K562 (cell line): ENCODE results near the gene BMS1. TPM values are rescaled to one million over a fixed set of nuclear protein-coding genes. Genes with fewer than 3 reads are reported as not detected.

ENCODE experiments used
- ATAC-seq: fragments of 200-7000 bp; cut with Tn5 transposase; 3 replicates; pipeline ENCODE4 v1.9.1; 2020; ENCODE audit warnings: moderate library complexity
- BruUV-seq: library from RNA; stranded (reverse); fragments of 400-500 nt; replicated peaks from 2 replicates; lab custom pipeline; 2021; lab: Mats Ljungman, UMichigan
- CTCF ChIA-PET: fragments of 300-600 bp; formaldehyde crosslinking; extraction: SDS; loops from one replicate; lab custom pipeline; 2021; ENCODE audit warnings: low intra/inter-chr PET ratio; lab: Yijun Ruan, JAX
- POLR2A ChIA-PET: fragments of 300-600, 350-650 bp; sonication (Branson Sonifier 250); formaldehyde crosslinking; extraction: SDS; loops from one replicate; lab custom pipeline; 2021; ENCODE audit warnings: antibody characterized with exemption, inconsistent platforms; lab: Yijun Ruan, JAX
- DNase-seq, 4 experiments: peaks; one replicate each; pipeline versions ENCODE4 v3.0.0 to v3.0.0-alpha.2; 2011 to 2018; ENCODE audit warnings: low spot score in 3 of 4, mixed read lengths in 3 of 4; ENCODE audit errors: extremely low read depth in 1 of 4
- FAIRE-seq: peaks from 2 replicates; lab custom pipeline; 2011; peaks lifted over from hg19 to GRCh38; lab: Jason Lieb, UNC
- H2AFZ ChIP-seq: 2 replicates; pipeline ENCODE4 v1.6.0; 2011; ENCODE audit warnings: low read depth, low read length, control low read depth, inconsistent platforms
- H3K27ac ChIP-seq: fragments of 200-600 bp; 3 replicates; pipeline ENCODE4 v1.8.0; 2011; ENCODE audit warnings: low read depth, mild to moderate bottlenecking, control low read depth, inconsistent platforms, low read length, moderate library complexity, mixed read lengths; ENCODE audit errors: extremely low read depth
- H3K27me3 ChIP-seq, 2 experiments: fragments of 300-600 bp in 1 of 2; 2 replicates in 1 of 2; 3 replicates in 1 of 2; pipeline versions ENCODE4 v1.6.0 to v1.8.0; 2011; ENCODE audit warnings: inconsistent platforms in 2 of 2, low read length in 2 of 2, mild to moderate bottlenecking in 1 of 2, mixed read lengths in 1 of 2, moderate library complexity in 1 of 2; ENCODE audit not compliant: control insufficient read depth in 2 of 2, insufficient read depth in 2 of 2
- H3K36me3 ChIP-seq: fragments of 300-600 bp; 3 replicates; pipeline ENCODE4 v1.8.0; 2011; ENCODE audit warnings: mild to moderate bottlenecking, low read length, inconsistent platforms; ENCODE audit not compliant: control insufficient read depth, insufficient read depth
- H3K4me1 ChIP-seq, 2 experiments: fragments of 200-600 bp in 1 of 2; replicated peaks in 1 of 2; 2 replicates in 1 of 2; 3 replicates in 1 of 2; pipeline versions ENCODE4 v1.5.1 to v1.8.0; 2011; ENCODE audit warnings: inconsistent platforms in 2 of 2, low read length in 2 of 2, mild to moderate bottlenecking in 1 of 2, mixed read lengths in 1 of 2, moderate library complexity in 1 of 2; ENCODE audit not compliant: control insufficient read depth in 2 of 2, insufficient read depth in 2 of 2
- H3K4me2 ChIP-seq: 2 replicates; pipeline ENCODE4 v1.6.1; 2011; ENCODE audit warnings: low read length, control low read depth, inconsistent platforms, mixed read lengths; ENCODE audit not compliant: insufficient read depth
- H3K4me3 ChIP-seq: fragments of 200-600 bp; sonication (generic), shearing (Covaris generic); 2 replicates; pipeline ENCODE4 v1.5.1; 2016; ENCODE audit warnings: control low read depth, inconsistent platforms
- H3K79me2 ChIP-seq: fragments of 200-600 bp; 3 replicates; pipeline ENCODE4 v1.8.0; 2011; ENCODE audit warnings: low read length, inconsistent platforms; ENCODE audit not compliant: control insufficient read depth, insufficient read depth
- H3K9ac ChIP-seq, 2 experiments: 2 replicates each; pipeline versions ENCODE4 v1.6.0 to v1.6.1; 2011; ENCODE audit warnings: low read depth in 2 of 2, low read length in 2 of 2, control low read depth in 1 of 2, inconsistent platforms in 1 of 2, mild to moderate bottlenecking in 1 of 2, mixed read lengths in 1 of 2; ENCODE audit not compliant: insufficient read depth in 1 of 2
- H3K9me1 ChIP-seq: one replicate; pipeline ENCODE4 v1.6.0; 2011; ENCODE audit warnings: inconsistent platforms, mild to moderate bottlenecking, low read length, moderate library complexity; ENCODE audit not compliant: control insufficient read depth, insufficient read depth
- H3K9me3 ChIP-seq: replicated peaks from 2 replicates; pipeline ENCODE4 v1.5.1; 2011; ENCODE audit warnings: low read depth, low read length, inconsistent platforms; ENCODE audit not compliant: control insufficient read depth, insufficient read depth
- H4K20me1 ChIP-seq: replicated peaks from 2 replicates; pipeline ENCODE4 v1.6.1; 2011; ENCODE audit warnings: low read length, inconsistent platforms, mixed read lengths; ENCODE audit not compliant: control insufficient read depth, insufficient read depth
- BDP1 ChIP-seq: IDR thresholded peaks from 3 replicates; pipeline ENCODE4 v1.6.1; 2011; ENCODE audit not compliant: insufficient read length, insufficient read depth
- FOXJ2 ChIP-seq: fragments of 200-800 bp; sonication (Bioruptor generic); IDR thresholded peaks from 2 replicates; pipeline ENCODE4 v1.6.1; 2016; ENCODE audit warnings: missing genetic modification characterization, missing compliant biosample characterization
- FOXP4 ChIP-seq: sonication (generic); formaldehyde crosslinking; IDR thresholded peaks from 2 replicates; pipeline ENCODE4 v1.8.0; 2022; ENCODE audit warnings: mild to moderate bottlenecking, missing genetic modification reagents, borderline replicate concordance
- MAFF ChIP-seq: IDR thresholded peaks from 2 replicates; pipeline ENCODE4 v1.6.1; 2012; ENCODE audit warnings: low read length, improper control_type of control experiment
- NCOR1 ChIP-seq: fragments of 450-650 bp; IDR thresholded peaks from 2 replicates; pipeline ENCODE4 v1.6.1; 2016; ENCODE audit warnings: mild to moderate bottlenecking, moderate library complexity
- PTRF ChIP-seq: fragments of 450-650 bp; IDR thresholded peaks from 2 replicates; pipeline ENCODE4 v1.6.1; 2016; ENCODE audit warnings: mild to moderate bottlenecking, missing genetic modification characterization, missing compliant biosample characterization
- SPI1 ChIP-seq: IDR thresholded peaks from 2 replicates; pipeline ENCODE4 v1.6.1; 2011; ENCODE audit warnings: low read depth, low read length, control low read depth, borderline replicate concordance
- THRA ChIP-seq: fragments of 450-650 bp; IDR thresholded peaks from 2 replicates; pipeline ENCODE4 v1.6.1; 2017; ENCODE audit warnings: mild to moderate bottlenecking, moderate library complexity
- WHSC1 ChIP-seq: IDR thresholded peaks from one replicate; pipeline ENCODE4 v1.6.1; 2012; ENCODE audit warnings: low read length, control low read depth, inconsistent platforms
- ZNF277 ChIP-seq: fragments of 250-450 bp; sonication (Bioruptor Pico); IDR thresholded peaks from 2 replicates; pipeline ENCODE4 v1.8.0; 2022; ENCODE audit warnings: inconsistent platforms, mild to moderate bottlenecking, moderate library complexity, borderline replicate concordance
- ZNF436 ChIP-seq: fragments of 250-450, 450-650 bp; sonication (Bioruptor Pico); formaldehyde crosslinking; IDR thresholded peaks from 2 replicates; pipeline ENCODE4 v1.7.0; 2020; ENCODE audit warnings: mild to moderate bottlenecking
- WGBS: fragments of 100-300 bp; shearing (Covaris generic); methylation state at CpG from one replicate; pipeline ENCODE4 v1.1.6; 2016; ENCODE audit warnings: low coverage, mixed read lengths; ENCODE audit not compliant: insufficient coverage; ENCODE audit errors: missing lambda C conversion rate; 5-methylcytosine and 5-hydroxymethylcytosine counted together
- in situ Hi-C: fragments of 300-500 bp; cut with MboI; formaldehyde crosslinking; loops from 4 replicates; pipeline ENCODE4 v1.15.0; 2018; ENCODE audit warnings: inconsistent platforms, mixed read lengths
- intact Hi-C: fragments of 100-400 bp; cut with micrococcal nuclease; formaldehyde crosslinking; loops from 2 replicates; pipeline ENCODE4 v1.14.2; 2022
- polyA plus RNA-seq, 8 experiments: library from polyadenylated mRNA; depleted of rRNA in 4 of 8; stranded (reverse) in 5 of 8; unstranded in 3 of 8; fragments of >200 nt; fragmentation: Nextera tagmentation in 2 of 8; fragmentation: Illumina TruSeq in 1 of 8; extraction: Ambion mirVana in 2 of 8; extraction: Trizol in 1 of 8; gene quantifications; 2 replicates each; pipeline versions ENCODE4 v1.2.1 to v1.2.3, GENCODE V29; 2011 to 2014; ENCODE audit warnings: inconsistent platforms in 1 of 8, missing spikeins in 1 of 8
- total RNA-seq, 7 experiments: library from RNA; depleted of rRNA in 6 of 7; stranded (reverse); fragments of >200 nt in 6 of 7; fragmentation: Illumina TruSeq in 2 of 7; extraction: Trizol in 2 of 7; gene quantifications; 2 replicates each; pipeline versions ENCODE4 v1.2.1 to v1.2.3, GENCODE V29; 2011 to 2021; ENCODE audit warnings: low replicate concordance in 1 of 7
- TF ChIP-seq, protein P1 (sequence below): fragments of 250-450 bp; sonication (Bioruptor Pico); IDR thresholded peaks from 2 replicates; pipeline ENCODE4 v1.6.1; 2021; ENCODE audit warnings: mild to moderate bottlenecking
- TF ChIP-seq, protein P2 (sequence below): fragments of 450-650 bp; formaldehyde crosslinking; IDR thresholded peaks from 2 replicates; pipeline ENCODE4 v1.4.0; 2020; ENCODE audit warnings: mild to moderate bottlenecking, moderate library complexity
- TF ChIP-seq, protein P3 (sequence below): fragments of 450-650 bp; formaldehyde crosslinking; IDR thresholded peaks from 2 replicates; pipeline ENCODE4 v1.4.0; 2020; ENCODE audit warnings: mild to moderate bottlenecking, moderate library complexity

Gene BMS1
- total and polyA plus RNA-seq, 9 of the 15 experiments (the other 6 are each of a cell fraction or from before 2014, with no cell fraction given), result 11.1 to 46.9 (median 32.7) TPM

DNA sequence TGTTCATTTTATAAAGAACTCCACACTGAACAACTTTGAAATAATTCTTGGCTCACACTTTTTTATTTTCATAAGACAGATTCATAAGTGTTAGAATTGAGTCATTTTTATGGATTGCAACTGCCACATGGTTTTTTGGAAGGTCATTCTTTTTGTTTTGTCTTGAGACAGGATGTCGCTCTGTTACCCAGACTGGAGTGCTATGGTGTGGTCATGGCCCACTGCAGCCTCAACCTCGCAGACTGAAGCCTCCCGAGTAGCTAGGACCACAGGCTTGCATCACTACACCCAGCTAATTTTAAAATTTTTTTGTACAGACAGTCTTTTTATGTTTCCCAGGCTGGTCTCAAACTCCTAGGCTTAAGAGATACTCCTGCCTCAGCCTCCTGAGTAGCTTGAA lies 20.3 kb downstream of the BMS1 start (continued):
- TF ChIP-seq, protein P1, sequence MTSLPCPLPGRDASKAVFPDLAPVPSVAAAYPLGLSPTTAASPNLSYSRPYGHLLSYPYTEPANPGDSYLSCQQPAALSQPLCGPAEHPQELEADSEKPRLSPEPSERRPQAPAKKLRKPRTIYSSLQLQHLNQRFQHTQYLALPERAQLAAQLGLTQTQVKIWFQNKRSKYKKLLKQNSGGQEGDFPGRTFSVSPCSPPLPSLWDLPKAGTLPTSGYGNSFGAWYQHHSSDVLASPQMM (CRISPR knock-in tag), result no peak
- TF ChIP-seq NCOR1, result no peak

DNA sequence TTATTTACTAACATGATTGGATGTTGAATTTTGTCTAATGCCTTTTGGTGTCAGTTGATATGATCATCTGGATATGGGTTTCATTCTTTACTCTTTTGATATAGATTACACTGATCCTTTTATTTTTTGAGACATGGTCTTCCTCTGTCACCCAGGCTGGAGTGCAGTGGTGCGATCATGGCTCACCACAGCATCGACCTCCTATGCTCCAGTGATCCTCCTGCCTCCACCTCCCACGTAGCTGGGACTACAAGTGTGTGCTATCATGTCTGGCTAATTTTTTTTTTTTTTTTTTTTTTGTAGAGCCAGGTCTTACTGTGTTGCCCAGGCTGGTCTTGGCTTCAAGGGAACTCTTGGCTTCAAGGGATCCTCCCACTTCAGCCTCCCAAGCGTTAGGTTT lies 27.1 kb downstream of the BMS1 start:
- Histone ChIP-seq H3K9me3 (no peaks in the 10 kb centered on the region), H3K27ac (no peak overlapping the region), H4K20me1 (no peaks in the 10 kb centered on the region), H3K36me3 (peaks cover 79% of the 10 kb centered on the region), H3K4me2 (no peak overlapping the region), H2AFZ (no peak overlapping the region), H3K27me3 (no peaks in the 10 kb centered on the region), H3K4me1 (no peaks in the 10 kb centered on the region), H3K4me3 (no peak overlapping the region), H3K9me1 (no peaks in the 10 kb centered on the region), H3K9ac (no peak overlapping the region), H3K79me2 (peaks cover 23% of the 10 kb centered on the region)
- DNase-seq (no peak), FAIRE-seq (no peak), ATAC-seq (no peak)
- 92% methylated on average over 4 of the region's 4 CpGs for WGBS
- intact Hi-C loops (no loop called here), in situ Hi-C loops (no loop called here)
- BruUV-seq, result no TSS peak
- POLR2A ChIA-PET, result no interaction called here
- CTCF ChIA-PET, result no interaction called here
- no peak for TF ChIP-seq ZNF436
- no peak for TF ChIP-seq MAFF
- TF ChIP-seq, protein P2, sequence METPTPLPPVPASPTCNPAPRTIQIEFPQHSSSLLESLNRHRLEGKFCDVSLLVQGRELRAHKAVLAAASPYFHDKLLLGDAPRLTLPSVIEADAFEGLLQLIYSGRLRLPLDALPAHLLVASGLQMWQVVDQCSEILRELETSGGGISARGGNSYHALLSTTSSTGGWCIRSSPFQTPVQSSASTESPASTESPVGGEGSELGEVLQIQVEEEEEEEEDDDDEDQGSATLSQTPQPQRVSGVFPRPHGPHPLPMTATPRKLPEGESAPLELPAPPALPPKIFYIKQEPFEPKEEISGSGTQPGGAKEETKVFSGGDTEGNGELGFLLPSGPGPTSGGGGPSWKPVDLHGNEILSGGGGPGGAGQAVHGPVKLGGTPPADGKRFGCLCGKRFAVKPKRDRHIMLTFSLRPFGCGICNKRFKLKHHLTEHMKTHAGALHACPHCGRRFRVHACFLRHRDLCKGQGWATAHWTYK (CRISPR knock-in tag), result no peak
- no peak for TF ChIP-seq WHSC1
- TF ChIP-seq, protein P3, sequence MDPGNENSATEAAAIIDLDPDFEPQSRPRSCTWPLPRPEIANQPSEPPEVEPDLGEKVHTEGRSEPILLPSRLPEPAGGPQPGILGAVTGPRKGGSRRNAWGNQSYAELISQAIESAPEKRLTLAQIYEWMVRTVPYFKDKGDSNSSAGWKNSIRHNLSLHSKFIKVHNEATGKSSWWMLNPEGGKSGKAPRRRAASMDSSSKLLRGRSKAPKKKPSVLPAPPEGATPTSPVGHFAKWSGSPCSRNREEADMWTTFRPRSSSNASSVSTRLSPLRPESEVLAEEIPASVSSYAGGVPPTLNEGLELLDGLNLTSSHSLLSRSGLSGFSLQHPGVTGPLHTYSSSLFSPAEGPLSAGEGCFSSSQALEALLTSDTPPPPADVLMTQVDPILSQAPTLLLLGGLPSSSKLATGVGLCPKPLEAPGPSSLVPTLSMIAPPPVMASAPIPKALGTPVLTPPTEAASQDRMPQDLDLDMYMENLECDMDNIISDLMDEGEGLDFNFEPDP (CRISPR knock-in tag), result no peak
- TF ChIP-seq FOXJ2, result no peak
- TF ChIP-seq FOXP4 (CRISPR knock-in tag), result no peak
- no peak for TF ChIP-seq SPI1
- no peak for TF ChIP-seq PTRF (tag)
- no peak for TF ChIP-seq BDP1
- TF ChIP-seq THRA, result no peak
- no peak for TF ChIP-seq ZNF277 (CRISPR knock-in tag)
